Measurements from ENCODE around the gene ZNF70.

ZNF70 gene

GRCh38 chr22:23714596-23715578 is 36.0 kb downstream of the ZNF70 start:
- DNase-seq = no peak

DNA sequence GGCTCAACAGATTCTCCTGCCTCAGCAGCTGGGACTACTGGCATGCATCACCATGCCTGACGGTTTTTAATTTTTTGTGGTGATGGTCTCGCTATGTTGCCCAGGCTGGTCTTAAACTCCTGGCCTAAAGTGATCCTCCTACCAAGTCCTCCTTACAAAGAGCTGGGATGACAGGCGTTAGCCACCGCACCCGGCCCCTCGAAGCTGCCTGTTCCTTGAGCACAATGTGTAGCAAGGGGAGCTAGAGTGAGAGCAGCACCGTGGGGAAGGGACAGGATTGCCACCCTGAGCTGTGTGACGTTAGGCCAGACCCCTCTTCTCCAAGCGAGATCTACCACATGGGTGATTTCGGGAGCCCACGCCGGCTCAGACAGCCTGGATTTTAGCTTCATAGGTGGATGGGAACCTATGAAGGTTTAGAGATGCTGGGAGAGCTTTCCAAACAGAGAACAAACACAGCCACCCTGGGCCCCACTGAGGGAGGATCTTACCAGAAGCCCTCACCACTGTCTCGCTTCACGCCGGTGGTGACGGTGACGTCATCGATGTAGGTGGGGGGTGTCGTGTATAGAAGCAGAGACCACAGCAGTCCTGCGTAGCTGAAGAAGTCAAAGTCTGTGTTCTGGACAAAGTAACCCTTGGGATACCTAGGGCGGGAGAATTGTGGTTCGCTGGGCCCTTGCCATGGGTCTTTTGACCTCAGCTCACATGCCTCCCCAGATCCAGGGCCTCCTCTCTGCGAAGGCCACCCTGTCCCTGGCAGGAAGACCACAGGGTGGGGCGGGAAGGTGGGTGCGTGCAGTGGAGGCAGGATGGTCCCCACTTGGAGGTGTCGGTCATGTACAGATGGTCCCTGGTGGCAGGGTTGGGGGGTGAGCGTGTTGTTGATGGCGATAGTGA is 37.0 kb downstream of the ZNF70 start:
- DNase-seq = no peak

DNA sequence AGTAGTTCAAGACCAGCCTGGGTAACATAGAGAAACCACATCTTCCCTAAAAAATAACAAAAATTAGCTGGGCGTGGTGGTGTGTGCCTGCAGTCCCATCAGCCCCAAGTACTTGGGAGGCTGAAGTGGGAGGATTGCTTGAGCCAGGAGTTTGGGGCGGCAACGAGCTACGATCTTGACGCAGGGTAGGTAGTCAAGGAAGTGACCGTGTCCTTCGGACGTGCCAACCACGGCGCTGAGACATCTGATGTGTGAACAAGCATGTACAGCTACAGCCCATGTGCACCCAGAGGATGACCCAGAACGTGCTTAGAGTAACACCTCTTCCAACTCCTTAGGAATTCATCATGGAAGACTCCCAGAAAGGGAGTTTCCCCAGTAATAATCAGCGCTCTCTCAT is 38.7 kb downstream of the ZNF70 start:
- no peak for DNase-seq

- DNase-seq = no peak
Measured at GRCh38 chr22:23709107-23709506, 41.8 kb downstream of the ZNF70 start.

DNA sequence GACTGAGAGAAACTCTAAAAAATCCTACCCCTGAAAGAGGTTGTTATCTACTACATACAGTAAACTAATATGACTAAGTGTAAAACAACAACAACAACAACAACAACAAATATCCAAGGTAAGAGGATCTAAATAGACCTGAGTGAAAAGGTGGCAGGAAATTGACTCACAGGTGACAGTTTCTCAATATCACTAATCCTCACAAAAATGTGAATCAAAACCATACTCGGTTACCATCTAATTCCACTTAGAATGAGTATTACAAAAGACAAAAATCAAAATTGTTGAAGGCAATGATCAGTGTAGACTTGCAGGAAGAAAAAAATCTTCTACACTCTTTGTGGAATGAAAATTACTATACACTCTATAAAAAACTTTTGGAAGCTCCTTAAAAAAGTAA is 42.6 kb downstream of the ZNF70 start:
- no peak for DNase-seq

- no peak for DNase-seq
Measured at GRCh38 chr22:23705358-23705757, 45.6 kb downstream of the ZNF70 start.

DNA sequence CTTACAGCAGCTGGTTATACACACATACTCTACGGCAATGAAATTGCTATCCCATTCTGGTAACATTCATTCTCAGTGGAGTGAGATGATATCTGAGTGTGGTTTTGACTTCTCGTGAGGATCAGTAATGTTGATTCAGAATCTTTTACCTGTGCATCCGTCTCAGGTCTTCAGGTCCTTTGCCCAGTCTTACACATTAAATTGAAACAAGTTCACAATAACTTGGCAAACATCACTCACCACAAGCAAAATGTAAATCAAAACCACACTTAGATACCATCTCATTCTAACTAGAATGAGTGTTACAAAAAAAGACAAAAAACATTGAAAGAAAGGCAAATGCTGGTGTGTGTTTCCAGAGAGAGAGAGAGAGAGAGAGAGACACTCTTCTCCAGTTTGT is 46.1 kb downstream of the ZNF70 start:
- DNase-seq = no peak

DNA sequence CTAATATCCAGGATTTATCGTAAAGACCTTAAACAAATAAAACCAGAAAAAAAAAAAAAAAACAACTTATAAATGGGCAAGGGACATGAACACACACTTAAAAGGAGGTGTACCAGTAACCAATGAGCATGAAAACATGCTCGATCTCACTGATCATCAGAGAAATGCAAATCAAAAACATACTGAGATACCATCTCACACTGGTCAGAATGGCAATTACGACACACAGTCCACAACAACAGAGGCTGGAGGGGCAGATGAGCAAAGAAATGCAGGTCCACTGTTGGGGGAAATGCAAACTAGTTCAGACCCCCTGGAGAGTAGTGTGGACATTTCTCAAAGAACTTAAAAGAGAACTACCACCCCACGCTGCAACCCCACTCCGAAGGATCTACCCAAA is 46.9 kb downstream of the ZNF70 start:
- no peak for DNase-seq

DNA sequence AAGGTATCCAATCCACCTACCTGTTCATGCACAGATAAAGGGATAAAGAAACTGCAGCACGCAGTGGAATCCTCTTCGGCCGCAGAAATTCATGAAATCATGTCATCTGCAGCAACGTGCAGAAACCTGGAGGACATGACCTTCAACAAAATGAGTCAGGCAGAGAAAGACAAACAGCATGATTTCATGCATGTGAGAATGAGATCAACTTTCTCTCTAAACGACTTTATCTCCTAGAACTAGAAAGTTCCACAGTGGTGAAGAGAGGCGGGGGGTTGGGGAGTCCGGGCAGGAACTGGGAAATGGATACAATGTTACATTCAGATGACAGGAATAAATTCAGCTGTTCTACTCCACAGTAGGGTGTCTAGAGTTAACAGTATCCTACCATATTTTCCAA is 50.2 kb downstream of the ZNF70 start:
- DNase-seq = no peak

GRCh38 chr22:23698673-23699235 is 52.2 kb downstream of the ZNF70 start:
- DNase-seq = no peak

DNA sequence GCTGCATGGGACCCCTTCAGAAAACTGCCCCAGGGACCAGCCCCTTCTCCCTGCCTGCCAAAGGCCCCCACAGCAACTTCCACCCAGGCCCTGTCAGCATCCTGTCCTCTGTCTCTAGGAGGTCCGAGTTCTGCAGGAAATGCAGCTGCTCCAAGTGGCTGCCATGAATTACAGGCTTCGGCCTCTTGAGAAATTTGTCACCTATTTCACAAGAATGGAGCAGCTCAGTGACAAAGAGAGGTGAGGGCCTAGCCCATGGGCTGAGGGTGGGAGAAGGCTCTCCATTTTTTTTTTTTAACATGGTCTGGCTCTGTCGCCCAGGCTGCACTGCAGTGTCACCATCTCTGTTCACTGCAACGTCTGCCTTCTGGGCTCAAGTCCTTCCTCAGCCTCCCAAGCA is 52.8 kb downstream of the ZNF70 start:
- DNase-seq = no peak

GRCh38 chr22:23697031-23697970 is 53.6 kb downstream of the ZNF70 start:
- DNase-seq = no peak

DNA sequence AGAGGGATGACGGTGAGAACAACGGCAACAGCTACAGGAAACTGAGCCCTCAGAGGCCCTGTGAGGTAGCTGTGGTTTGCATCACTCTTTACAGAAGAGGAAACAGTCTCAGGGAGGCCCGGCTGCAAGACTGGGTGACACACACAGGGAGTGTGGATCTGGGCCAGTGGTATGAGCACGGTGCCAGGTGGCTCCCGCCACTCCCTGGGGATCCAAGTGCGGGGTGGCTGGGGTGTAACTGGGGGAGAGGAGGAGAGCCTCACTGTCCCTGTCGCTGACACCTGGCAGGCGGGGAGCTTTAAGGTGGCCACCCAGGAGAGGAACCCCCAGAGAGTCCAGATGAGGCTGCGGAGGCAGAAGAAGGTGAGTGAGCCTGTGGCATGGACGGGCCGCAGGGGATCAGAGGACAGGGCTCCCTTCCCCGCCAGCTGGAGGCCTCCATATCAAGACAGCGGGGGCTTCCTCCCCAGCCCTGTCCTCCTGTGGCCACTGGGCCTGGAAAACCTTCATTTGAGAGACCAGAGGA is 54.5 kb downstream of the ZNF70 start:
- no peak for DNase-seq

GRCh38 chr22:23695571-23696325 is 55.2 kb downstream of the ZNF70 start:
- DNase-seq = no peak

DNA sequence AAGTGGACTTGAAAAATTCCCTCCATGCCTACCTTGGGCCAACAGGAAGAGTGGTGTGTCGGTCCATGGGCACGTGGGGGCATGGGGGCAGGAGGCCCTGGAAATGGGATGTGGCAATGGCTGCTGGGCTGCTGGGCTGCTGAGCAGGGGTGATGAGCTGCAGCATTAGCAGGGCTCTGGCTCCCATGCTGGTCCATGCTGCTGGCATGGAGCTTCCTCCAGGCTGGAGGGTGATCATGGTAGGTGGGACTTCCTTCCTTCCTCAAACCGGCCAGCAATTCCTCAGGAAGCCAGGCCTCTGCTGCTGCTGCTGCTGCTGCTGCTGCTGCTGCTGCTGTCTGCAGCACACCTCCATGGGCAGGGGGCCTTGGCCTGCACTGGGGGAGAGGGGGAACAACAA is 55.8 kb downstream of the ZNF70 start:
- no peak for DNase-seq

DNA sequence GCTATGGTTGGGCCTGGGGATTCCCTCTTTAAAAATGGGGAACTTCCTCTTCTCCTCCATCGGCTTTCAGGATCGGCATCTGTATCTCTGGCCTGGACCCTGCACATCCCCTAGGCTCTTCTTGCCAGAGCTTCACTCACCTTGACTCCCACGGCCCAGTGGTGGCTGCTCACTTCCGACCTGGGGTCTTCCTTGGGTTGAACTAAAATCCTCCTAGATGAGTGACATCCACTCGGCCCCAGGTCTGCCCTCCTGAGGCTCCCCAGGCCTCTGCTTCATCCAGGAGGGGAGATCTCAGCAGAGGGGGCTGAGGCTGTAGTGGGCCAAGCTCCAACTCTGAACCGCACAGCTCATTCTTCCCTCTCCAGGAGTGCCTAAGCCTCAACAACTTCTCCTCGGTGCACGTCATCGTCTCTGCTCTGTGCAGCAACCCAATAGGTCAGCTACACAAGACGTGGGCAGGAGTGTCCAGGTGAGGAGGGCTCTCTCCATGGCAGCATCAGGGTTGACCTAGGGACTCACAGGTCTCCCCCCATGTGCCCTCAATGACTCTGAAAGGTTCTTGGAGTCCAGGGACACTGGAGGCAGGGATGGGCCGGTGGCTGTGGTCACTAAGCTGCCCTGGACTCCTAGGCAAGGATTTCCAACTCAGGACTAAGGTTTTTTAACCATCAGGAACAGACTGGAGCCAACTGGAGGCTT is 56.8 kb downstream of the ZNF70 start:
- no peak for DNase-seq

GRCh38 chr22:23692598-23693291 is 58.2 kb downstream of the ZNF70 start:
- no peak for DNase-seq

DNA sequence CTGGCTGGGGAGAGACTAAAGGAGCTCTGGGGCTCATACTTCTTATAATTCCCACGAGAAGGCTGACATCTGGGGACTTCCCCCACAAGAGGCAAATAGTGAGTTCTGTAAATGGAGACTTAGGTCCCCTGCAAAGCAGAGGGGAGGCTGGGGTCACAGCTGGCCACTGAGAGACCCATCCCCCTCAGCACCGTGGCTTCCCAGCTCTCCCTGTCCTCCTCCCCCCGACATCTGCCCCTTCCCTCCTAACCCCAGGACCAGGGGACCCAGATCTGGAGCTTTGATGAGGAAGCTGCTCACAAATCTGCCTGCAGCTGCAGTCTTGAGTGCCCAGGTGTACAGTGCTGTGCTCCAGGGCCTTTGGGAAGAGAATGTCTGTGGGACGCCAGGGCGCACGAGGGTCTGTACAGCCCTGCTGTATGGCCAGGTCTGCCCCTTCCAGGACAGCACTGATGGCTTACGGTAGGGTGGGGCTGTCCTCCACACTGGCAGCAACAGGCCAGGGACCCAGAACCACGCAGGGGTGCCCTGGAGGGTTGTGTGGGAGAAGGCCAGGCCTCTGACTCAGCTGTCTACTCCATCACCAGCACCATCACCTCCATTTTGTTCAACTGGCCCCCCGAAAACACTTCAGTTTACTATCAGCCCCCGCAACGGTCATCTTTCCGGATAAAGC is 59.0 kb downstream of the ZNF70 start:
- no peak for DNase-seq

GRCh38 chr22:23690713-23691112 is 60.2 kb downstream of the ZNF70 start, which contains the start of gene RGL4:
TSS of gene RGL4 (plus strand) at chr22:23691013. CDS start at chr22:23692031, 1,018 bp downstream.
- DNase-seq = no peak

Data from islet precursor cell (in vitro differentiated cells).